Astrocyte of the hippocampus (primary cell): ENCODE measurements around the gene NDUFB10.
A peak's percentile ranks its signal among the peaks of the same experiment; 100 is the strongest.

Experiments
- DNase-seq: peaks from one replicate; pipeline ENCODE4 v3.0.0; 2011; ENCODE audit warnings: low read depth, low spot score

The NDUFB10 gene

DNA sequence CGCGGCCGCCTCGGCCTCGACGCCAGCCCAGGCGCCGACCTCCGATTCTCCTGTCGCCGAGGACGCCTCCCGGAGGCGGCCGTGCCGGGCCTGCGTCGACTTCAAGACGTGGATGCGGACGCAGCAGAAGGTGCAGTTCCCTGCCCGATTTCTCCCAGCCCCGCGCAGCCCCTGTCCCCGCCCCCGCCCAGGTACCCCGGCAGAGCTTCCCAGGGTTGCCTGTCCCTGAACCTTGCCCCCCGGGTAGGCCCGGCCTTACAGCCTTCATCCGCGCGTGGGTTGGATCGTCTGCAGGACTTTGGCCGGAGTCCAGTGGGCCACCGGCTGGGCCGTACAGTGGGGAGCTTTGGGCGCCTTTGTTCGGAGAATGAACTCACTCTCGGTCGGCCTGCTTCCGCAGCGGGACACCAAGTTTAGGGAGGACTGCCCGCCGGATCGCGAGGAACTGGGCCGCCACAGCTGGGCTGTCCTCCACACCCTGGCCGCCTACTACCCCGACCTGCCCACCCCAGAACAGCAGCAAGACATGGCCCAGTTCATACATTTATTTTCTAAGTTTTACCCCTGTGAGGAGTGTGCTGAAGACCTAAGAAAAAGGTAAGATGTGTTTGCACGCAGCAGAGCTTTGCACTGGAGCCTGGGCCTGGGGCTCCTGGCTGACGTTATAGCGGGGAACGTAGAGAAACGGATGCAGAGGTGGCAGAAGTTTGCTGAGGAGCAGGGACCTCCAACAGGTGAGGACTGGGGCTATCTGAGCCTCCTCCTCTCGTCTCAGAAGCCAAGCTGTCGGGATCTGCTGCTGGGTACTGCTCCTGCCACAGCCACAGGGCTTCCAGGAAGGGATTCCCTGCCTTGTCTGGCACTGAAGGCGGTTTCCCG lies 25.2 kb downstream of the NDUFB10 start:
- DNase-seq, result no peak

DNA sequence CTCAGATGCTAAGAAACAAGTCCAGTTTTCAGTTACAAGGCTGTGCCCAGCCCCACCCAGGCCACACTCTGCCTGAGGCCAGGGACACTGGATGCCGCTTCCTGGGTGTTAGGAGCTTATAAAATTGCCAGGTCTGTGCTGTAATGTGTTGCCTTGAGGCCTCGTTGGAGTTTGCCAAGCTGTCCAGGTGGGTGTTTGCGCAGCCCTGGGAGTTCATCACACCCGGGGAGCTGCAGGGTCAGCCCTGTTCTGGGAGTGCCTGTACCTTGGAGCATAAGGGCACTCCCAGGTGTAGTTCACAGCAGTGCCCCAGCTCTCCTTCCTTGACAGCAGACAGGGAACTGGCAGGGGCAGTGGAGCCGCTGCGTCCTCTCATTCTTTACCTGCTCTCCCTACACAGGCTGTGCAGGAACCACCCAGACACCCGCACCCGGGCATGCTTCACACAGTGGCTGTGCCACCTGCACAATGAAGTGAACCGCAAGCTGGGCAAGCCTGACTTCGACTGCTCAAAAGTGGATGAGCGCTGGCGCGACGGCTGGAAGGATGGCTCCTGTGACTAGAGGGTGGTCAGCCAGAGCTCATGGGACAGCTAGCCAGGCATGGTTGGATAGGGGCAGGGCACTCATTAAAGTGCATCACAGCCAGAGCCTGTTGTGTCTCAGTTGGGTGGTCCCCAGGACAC lies 26.3 kb downstream of the NDUFB10 start:
- no peak for DNase-seq

DNA sequence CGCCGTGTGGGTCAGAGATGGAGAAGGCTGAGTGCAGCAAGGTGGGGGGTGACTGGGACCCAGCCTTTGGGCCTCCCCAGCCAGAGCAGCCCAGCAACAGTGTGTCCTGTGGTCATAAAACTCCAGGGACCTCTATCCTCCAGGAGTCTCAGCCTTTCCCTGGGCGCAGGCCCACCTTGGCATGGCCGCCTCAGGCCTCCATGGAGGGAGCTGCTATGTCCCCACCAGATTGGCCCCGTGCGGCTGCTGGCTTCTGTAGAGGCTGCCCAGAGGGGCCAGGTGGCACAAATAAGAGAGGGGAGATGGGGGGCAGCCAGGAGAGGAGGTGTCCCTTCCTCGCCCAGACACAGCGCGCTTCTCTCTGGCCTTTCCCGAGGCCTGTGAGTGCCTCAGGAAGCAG lies 27.9 kb downstream of the NDUFB10 start:
- no peak for DNase-seq

DNA sequence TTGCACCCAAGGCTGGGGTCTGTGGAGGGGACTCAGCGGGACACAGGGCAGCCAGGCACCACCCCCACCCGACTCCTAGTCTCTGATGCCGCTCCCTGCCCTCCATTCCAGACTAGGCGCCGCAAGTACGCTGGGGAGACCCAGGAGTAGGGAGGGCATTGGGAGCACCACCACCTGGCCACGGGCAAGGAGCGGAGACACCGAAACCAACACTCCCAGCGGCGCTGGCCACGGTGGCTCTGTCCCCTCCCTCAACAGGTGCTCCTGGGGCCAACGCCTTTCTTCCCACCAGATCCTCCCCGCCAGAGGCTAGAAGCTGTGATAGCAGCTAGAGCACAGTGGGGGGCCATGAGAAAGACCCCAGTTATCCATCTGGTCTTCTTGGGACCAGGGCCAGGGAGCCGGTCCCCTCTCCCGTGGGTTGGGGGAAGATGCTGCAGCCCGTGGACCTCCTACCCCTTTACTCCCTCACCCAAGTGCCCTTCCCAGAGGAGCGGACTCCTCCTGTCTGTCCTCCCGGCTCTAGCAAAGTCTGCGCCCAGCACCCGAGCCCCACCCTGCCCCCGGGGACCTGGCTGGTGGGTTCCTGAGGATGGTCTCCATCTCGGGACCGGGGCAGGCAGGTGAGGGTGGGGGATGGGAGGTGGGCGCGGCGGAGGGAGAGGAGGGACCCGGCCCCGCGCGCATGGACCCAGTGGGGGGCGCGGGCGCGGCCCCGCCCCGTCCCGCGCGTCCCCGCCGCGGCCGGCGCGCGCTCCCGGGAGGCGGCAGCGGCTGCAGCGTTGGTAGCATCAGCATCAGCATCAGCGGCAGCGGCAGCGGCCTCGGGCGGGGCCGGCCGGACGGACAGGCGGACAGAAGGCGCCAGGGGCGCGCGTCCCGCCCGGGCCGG lies 30.1 kb downstream of the NDUFB10 start, which contains the start of gene SYNGR3:
SYNGR3 (plus strand) TSS at position 762 of the 892 bp plus-strand sequence. CDS start 133 bp downstream, outside the sequence.
- DNase-seq, result no peak

DNA sequence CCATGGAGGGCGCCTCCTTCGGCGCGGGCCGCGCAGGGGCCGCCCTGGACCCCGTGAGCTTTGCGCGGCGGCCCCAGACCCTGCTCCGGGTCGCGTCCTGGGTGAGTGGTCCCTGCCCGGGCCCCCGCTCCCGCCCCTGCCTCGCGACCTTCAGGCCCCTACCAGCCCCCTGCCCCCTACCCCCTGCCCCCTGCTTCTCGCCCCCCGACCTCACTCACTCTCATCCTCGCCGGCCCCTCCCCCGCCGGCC lies 30.7 kb downstream of the NDUFB10 start:
- no peak for DNase-seq

DNA sequence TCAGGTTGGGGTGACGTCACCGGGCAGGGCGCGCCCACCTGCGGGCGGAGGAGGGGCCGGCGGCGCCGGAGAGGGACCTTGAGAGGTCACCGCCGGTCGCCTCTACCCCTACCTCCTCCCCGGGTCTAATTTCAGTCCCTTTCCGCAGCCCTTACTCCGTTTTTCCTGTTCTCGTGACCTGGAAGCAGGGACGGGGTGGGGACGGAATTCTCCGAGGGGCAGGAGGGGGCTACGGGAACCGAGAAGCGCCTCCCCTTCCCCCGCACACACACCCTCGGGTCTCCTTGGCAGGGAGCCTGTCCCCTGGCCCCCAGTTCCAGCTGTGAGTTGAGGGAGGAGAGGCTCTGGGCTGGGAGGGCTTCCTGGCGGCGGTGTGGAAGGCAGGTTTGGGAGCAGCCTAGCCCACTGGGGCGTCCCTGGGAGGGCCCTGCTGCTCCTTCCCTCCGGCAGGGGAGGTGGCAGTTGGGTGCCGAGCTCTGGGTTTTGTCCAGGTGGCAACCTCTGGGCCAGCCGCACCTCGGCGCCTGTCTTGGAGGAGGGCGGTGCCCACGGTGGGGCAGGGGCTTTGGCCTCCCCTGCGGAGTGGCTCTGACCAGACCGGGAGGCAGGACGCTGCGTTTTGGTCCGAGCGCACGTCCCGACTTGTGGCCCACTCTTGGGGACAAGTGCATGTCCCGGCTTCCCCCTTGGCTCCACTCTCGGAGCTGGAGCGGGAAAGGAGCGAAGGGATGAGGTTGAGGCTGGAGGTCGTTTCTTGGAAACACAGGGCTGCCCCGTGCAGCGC lies 31.2 kb downstream of the NDUFB10 start:
- no peak for DNase-seq

DNA sequence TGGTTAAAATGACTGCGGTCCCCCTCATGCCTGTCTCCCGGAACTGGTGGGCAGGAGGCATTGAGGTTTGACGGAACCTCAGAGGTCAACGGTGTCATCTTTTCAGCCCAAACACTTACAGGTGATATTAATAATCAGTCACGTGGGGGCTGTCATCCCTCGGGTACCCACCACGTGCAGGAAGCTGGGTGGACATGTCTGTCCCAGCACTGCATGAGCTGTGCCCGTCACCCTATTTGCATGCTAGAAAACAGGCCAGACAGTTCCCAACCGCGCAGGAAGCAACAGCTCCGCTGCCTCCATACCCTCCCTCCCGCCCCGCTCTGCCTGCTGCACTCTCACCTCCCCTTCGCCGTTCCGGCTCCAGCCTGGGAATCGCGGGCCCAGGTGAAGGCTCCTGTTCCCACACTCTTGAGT lies 31.8 kb downstream of the NDUFB10 start:
- no peak for DNase-seq

DNA sequence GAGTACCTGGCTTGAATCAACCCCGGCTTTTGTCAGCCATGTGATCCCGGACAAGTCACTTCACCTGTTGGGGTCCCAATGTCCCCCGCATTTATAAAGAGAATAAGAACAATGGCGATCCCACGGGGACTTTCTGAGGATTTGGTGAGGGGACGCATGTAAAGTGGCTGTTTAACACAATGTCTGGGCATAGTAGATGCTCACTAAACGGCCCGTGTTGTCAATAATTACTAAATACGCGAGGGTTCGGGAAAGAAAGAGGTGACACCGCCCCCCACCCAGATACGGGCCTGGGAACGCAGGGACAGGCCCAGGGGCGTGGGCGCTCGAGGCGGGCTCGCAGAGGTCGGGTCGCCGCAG lies 32.2 kb downstream of the NDUFB10 start:
- DNase-seq, result no peak

DNA sequence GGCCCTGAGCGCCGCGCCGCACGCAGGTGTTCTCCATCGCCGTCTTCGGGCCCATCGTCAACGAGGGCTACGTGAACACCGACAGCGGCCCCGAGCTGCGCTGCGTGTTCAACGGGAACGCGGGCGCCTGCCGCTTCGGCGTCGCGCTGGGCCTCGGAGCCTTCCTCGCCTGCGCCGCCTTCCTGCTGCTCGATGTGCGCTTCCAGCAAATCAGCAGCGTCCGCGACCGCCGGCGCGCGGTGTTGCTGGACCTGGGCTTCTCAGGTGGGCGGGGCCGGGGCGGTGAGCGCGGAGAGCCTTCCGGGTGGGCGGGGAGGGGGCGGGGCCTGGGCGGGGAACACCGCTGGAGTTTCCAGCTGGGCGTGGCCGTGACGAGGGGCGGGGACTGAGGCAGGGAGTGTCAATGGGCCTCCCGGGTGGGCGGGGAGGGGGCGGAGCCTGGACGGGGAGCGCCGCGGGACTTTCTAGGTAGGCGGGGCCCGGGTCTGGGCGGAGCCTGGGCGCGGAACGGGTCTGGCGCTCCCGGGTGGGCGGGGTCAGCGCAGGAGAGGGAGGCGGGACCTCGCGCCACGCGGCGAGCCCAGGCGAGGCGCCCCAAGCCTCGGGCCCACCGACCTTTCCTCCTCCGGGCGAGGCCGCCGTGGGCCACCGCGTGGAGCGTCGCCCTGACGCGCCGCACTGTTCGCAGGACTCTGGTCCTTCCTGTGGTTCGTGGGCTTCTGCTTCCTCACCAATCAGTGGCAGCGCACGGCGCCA lies 32.8 kb downstream of the NDUFB10 start:
- peak; percentile 96 for DNase-seq

DNA sequence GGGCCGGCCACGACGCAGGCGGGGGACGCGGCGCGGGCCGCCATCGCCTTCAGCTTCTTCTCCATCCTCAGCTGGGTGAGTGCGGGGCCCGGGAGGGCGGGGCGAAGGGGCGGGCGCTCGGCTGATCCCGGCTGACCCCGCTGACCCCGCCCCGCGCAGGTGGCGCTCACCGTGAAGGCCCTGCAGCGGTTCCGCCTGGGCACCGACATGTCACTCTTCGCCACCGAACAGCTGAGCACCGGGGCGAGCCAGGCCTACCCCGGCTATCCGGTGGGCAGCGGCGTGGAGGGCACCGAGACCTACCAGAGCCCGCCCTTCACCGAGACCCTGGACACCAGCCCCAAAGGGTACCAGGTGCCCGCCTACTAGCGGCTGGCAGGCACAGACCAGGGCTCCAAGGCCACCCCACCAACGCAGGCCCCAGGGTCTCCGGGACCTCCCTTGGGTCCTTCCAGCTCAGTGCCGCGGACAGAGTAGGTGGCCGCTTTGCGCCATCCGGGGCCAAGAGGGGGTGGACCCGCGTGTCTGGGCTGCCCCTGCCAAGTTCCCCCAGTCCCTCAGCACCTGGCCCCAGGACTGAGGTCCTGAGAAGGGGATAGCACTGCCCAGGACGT lies 33.5 kb downstream of the NDUFB10 start:
- DNase-seq, result no peak

DNA sequence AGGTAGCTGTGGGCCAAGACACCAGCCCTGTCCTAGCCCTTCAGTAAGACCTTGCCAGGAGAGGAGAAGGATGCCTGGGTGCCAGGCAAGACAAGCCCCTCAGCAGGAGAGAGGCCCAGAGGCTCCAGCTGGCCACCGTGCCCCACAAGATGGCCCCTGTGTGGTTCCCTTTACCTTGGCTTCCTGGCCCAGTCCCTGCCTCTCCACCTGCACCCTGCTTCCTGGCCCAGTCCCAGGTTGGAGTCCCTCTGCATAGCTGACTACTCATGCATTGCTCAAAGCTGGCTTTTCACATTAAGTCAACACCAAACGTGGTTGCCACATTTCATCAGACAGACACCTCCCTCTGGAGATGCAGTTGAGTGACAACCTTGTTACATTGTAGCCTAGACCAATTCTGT lies 34.4 kb downstream of the NDUFB10 start:
- DNase-seq, result no peak

DNA sequence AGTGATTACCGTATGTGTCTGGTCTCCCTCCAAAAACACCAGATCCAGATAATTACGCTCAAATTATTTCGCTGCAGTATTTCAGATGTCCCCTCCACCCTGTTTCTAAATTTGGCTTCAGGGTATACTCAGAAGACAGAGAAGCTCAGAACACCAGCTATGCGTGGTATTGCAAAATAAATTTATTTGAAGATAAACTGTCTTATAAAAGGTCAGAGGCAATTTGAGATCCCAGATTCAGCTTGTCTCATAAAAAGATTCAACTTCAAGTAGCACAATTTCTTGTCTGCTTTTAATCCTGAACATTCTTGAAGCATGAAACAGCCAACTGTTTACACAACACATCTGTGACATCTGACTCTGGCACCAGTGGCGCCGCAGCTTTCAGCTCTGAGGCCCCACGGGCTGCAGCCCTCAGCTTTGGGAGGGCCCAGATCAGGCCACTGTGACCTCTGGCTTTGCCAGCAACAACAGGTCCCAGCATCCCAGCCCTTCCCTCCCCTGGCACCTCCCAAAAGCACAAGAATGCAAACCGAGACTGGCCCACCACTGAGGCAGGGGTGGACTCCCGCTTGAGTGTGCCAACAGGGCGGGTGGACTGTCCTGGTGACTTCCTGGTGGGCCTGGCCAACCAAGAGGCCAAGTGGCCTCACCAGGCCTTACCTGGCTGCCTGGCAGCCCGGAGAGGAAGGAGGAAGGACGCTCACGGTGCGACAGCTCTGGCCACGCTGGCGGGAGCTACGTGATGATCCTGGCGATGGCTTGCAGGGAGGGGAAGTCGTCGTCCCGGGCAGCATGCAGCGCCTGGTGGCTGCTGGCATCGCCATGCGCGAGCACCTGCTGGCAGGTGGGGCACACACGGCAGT lies 38.4 kb downstream of the NDUFB10 start:
- no peak for DNase-seq

DNA sequence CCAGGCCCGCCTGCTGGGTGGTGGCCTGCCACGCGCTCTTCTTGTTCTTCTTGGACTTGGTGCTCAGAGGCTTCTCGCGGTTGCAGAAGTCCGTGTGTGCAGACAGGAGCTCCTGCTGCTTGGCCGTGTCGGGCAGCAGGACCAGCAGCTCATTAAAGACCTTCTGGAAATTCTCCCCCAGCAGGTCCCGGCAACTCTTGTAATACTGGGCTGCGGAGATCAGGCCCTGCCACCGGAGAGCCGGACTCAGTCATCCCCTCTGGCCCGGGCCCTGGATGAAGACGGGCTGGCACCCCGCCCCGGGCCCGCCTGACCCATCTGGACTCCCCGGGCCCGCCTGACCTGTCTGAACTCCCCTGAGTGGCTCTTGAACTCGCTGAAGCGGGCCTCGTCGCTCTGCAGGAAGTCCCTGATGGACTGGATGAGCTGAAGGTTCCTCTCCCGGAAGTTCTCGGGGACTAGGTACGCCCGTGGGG lies 39.1 kb downstream of the NDUFB10 start:
- DNase-seq, result no peak

DNA sequence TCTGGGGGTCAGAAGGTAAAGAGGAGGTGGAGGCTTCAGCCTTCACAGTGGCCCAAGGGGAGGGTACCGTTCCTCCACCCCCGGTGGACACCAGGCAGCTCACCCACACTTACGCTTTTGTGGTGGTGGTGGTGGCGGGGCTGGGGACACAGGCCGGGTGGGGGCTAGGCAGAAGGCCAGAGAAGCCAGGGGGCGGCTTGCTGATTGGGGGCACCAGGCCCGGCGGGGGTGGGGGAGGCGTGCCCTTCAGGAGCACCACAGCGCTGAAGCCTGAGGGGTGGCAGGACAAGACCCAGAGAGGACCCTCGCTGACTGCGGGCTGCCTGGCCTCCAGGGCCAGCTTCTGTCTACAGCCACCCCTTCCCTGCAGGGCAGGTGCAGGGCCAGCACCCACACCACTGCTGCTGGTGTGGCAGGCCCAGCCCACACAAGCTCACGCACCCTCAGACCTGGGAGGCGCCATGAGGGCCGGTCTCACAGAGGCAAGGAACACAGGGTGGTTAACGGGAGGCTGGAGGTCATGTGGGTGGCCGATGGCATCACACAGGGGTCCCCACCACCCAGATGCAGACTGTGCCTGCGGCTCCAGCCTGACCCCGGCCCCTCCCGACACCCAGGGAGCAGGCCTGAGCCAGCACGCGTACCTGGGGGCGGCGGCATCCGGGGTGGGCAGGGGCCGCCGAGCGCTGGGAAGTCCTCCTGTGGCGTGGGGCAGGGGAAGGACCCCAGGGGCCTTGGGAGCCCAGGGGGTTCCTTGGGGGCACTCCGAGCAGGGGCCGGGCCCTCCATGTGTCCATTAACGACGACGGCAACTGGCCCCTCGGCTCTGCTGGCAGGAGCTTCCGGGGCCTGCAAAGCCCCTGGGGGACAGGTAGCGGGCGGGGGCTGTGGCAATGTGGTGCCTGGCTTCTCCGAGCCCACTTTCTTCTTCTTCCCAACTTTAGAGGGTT lies 39.8 kb downstream of the NDUFB10 start:
- DNase-seq, result no peak

DNA sequence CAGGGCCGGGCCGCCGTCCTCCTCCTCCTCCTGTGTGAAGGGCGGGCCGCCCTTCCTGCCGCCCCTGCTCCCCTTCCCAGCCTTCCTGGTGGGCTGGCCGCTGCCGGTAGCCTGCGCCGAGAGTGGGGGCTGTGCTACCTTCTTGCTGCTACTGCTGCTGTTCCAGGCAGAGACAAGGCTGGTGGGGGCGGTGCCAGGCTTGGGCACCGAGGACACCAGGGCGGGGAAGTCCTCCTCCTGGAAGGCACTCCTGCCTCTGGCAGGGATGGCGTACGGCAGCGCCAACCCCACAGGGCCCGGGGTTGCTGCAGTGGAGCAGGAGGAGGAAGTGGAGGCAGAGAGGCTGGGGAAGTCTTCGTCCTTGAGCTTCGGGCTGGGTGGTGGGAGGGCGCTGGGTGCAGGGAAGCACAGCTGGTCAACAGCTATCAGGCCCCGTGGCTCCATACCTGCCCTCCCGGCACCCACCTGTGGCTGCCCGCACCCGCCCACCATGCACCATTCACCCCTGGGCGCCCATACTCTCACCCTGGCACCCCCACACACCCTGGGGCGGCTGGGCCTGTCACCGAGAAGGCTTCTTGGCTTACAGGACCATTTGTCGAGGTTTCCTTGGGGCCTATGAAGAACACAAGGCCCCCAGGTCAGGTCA lies 40.7 kb downstream of the NDUFB10 start:
- DNase-seq, result no peak

DNA sequence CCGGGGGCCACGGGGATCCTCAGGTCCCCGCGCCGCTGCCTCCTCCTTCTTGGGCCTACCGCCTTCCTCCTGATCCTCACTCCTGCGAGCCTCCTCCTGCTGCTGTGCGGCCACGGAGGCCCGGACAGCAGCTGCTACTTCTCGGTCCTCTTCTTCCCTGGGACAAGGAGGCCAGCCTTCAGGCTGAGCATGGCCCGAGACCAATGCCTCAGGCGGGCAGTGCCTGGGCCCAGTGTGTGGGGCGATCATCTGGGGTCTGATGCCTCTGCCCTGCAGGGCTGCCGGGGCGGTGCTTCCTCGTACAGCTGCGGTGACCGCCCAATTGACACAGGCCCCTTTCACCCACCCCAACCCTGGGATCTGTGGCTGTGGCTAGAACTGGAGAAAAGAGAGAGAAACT lies 41.7 kb downstream of the NDUFB10 start:
- DNase-seq, result no peak
